Sigmoid colon (tissue), 7 donors: Measurements from ENCODE around the gene LHFPL6. TPM values are rescaled to one million over a fixed set of nuclear protein-coding genes. Genes with fewer than 3 reads are reported as not detected.
A peak's percentile ranks its signal among the peaks of the same experiment; 100 is the strongest.

ENCODE experiments used
- DNase-seq: peaks from one replicate; pipeline ENCODE4 v3.0.0-alpha.2; 2019
- H3K27ac ChIP-seq, 4 donors: fragments of 200-600 bp; sonication (generic); one replicate each; pipeline ENCODE4 v1.5.1; 2016 to 2019; ENCODE audit warnings: mild to moderate bottlenecking in 1 of 4
- H3K27me3 ChIP-seq, 3 donors: fragments of 200-600 bp; sonication (generic); one replicate each; pipeline ENCODE4 v1.5.1; 2019; ENCODE audit warnings: mild to moderate bottlenecking in 1 of 3
- H3K36me3 ChIP-seq, 4 donors: fragments of 200-600 bp; sonication (generic); one replicate each; pipeline ENCODE4 v1.5.1; 2016 to 2019
- H3K4me1 ChIP-seq, 4 donors: fragments of 200-600 bp; sonication (generic); one replicate each; pipeline ENCODE4 v1.5.1; 2017 to 2019
- H3K4me3 ChIP-seq, 4 donors: fragments of 200-600 bp; sonication (generic); one replicate each; pipeline ENCODE4 v1.5.1; 2017 to 2019; ENCODE audit warnings: mild to moderate bottlenecking in 2 of 4, moderate library complexity in 1 of 4
- H3K9me3 ChIP-seq, 4 donors: fragments of 200-600 bp in 3 of 4; sonication (generic) in 3 of 4; one replicate each; pipeline versions ENCODE4 v1.5.1 to v1.6.1; 2013 to 2019
- EP300 ChIP-seq, 4 donors: sonication (generic); formaldehyde crosslinking; IDR thresholded peaks; one replicate each; pipeline ENCODE4 v1.6.1; 2017; ENCODE audit warnings: antibody characterized with exemption in 4 of 4
- POLR2A ChIP-seq, 2 donors: fragments of 450-650 bp; IDR thresholded peaks; one replicate each; pipeline ENCODE4 v1.6.1; 2016; ENCODE audit warnings: antibody characterized with exemption in 2 of 2, mild to moderate bottlenecking in 2 of 2, moderate library complexity in 2 of 2
- POLR2AphosphoS5 ChIP-seq, 4 donors: sonication (generic); formaldehyde crosslinking; IDR thresholded peaks; one replicate each; pipeline ENCODE4 v1.6.1; 2017; ENCODE audit warnings: antibody characterized with exemption in 4 of 4
- whole genome bisulfite sequencing, 2 donors: extraction: QIAGEN DNeasy Blood & Tissue Kit; methylation state at CpG; one replicate each; pipeline ENCODE4 v1.1.7; 2013; 5-methylcytosine and 5-hydroxymethylcytosine counted together
- intact Hi-C: fragments of 100-400 bp; cut with DNase I; formaldehyde crosslinking; loops from one replicate; pipeline ENCODE4 v1.15.1; 2023
- polyA plus RNA-seq, 3 donors: library from polyadenylated mRNA; stranded (reverse); fragments of 200-250 nt; gene quantifications; one replicate each; pipeline ENCODE4 v1.2.3, GENCODE V29; 2013
- total RNA-seq, 4 donors: library from RNA; depleted of rRNA; stranded (reverse); fragments of >200 nt; gene quantifications; one replicate each; pipeline ENCODE4 v1.1.0, GENCODE V29; 2016
- TF ChIP-seq, protein P1 (sequence below), 4 experiments: fragments of 450-650 bp in 3 of 4; fragments of 200-600 bp in 1 of 4; IDR thresholded peaks; one replicate each; pipeline ENCODE4 v1.5.1; 2016 to 2019; ENCODE audit warnings: antibody characterized with exemption in 4 of 4, mild to moderate bottlenecking in 3 of 4, moderate library complexity in 2 of 4
- donor health status: healthy with polysubstance abuse.
- donor health status: Bipolar disorder and iron deficiency.
- donor health status: healthy.

Gene LHFPL6
- total and polyA plus RNA-seq, 7 donors = 2.5 to 69.2 (median 41.7) TPM

DNA sequence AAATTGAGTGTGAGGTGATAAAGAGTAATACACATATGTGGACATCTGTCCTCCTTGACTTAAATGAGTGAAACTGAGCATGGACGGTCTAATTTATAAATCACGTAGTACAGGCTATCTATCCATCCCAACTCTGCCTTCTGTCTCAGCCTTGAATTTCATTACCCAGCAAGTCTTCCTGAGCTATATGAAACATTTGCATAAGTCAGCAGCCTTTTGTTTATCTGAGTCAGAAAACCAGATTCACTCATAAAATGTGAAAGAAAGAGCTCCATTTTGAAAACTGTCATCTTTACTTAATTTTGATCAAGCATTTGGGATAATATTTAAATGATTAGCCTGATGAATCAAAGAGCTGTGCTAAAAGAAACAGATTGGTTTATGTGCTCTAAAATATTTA is 197.9 kb downstream of the LHFPL6 start:
- WGBS, 2 donors = 90 to 92% methylated on average over 2 of the region's 2 CpGs
- no peak overlapping the region for H3K27ac ChIP-seq
- H3K4me3 ChIP-seq = no peak overlapping the region
- TF ChIP-seq POLR2A (IDR thresholded peaks at IDR 0.05) (no peak), POLR2AphosphoS5 (IDR thresholded peaks at IDR 0.05) (no peak), EP300 (IDR thresholded peaks at IDR 0.05) (no peak)
- TF ChIP-seq, protein P1, sequence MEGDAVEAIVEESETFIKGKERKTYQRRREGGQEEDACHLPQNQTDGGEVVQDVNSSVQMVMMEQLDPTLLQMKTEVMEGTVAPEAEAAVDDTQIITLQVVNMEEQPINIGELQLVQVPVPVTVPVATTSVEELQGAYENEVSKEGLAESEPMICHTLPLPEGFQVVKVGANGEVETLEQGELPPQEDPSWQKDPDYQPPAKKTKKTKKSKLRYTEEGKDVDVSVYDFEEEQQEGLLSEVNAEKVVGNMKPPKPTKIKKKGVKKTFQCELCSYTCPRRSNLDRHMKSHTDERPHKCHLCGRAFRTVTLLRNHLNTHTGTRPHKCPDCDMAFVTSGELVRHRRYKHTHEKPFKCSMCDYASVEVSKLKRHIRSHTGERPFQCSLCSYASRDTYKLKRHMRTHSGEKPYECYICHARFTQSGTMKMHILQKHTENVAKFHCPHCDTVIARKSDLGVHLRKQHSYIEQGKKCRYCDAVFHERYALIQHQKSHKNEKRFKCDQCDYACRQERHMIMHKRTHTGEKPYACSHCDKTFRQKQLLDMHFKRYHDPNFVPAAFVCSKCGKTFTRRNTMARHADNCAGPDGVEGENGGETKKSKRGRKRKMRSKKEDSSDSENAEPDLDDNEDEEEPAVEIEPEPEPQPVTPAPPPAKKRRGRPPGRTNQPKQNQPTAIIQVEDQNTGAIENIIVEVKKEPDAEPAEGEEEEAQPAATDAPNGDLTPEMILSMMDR (IDR thresholded peaks at IDR 0.05) = no peak
- H3K9me3 ChIP-seq = no peaks in the 10 kb centered on the region
- intact Hi-C loops = no loop called here
- H3K27me3 ChIP-seq = no peaks in the 10 kb centered on the region
- no peak for DNase-seq
- no peaks in the 10 kb centered on the region for H3K36me3 ChIP-seq
- peaks cover 0 to 25% (median 9%) of the 10 kb centered on the region in 4 donors for H3K4me1 ChIP-seq

DNA sequence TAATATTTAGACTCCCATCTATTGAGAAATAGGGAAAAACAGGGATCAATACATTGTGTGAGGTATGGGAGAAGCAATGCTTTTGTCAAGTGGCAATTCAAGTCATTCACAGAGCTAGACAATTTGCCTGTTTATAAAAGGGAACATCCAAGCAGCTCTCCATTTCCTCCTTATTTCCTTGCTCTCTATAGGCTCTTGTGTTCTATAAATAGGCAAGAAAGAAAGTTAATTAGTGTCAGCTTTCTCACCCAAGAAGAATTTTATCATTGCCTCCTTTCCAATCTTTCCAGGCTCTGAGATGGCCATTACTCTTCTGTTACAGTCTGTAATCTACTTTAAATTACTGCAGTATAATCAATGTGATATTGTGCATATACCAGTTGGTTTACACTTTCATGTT is 199.9 kb downstream of the LHFPL6 start:
- no peak for DNase-seq
- intact Hi-C loops = no loop called here
- Histone ChIP-seq H3K27me3 (no peaks in the 10 kb centered on the region), H3K4me3 (no peak overlapping the region), H3K9me3 (no peaks in the 10 kb centered on the region), H3K27ac (no peak overlapping the region), H3K36me3 (no peaks in the 10 kb centered on the region), H3K4me1 (peaks cover 0 to 23% (median 10%) of the 10 kb centered on the region in 4 donors)
- TF ChIP-seq POLR2A (IDR thresholded peaks at IDR 0.05) (no peak), EP300 (IDR thresholded peaks at IDR 0.05) (no peak), POLR2AphosphoS5 (IDR thresholded peaks at IDR 0.05) (no peak)
- TF ChIP-seq, protein P1 (IDR thresholded peaks at IDR 0.05) = no peak

- DNase-seq = no peak
- Histone ChIP-seq H3K27me3 (no peaks in the 10 kb centered on the region), H3K36me3 (no peaks in the 10 kb centered on the region), H3K4me1 (peaks cover 0 to 17% (median 8%) of the 10 kb centered on the region in 4 donors), H3K9me3 (no peaks in the 10 kb centered on the region), H3K4me3 (no peak overlapping the region), H3K27ac (no peak overlapping the region)
- 83 to 84% methylated on average over 3 of the region's 3 CpGs for WGBS, 2 donors
- no peak for TF ChIP-seq POLR2A (IDR thresholded peaks at IDR 0.05)
- intact Hi-C loops = no loop called here
These were observed 200.6 kb downstream of the LHFPL6 start for GRCh38 chr13:39402221-39402970.

DNA sequence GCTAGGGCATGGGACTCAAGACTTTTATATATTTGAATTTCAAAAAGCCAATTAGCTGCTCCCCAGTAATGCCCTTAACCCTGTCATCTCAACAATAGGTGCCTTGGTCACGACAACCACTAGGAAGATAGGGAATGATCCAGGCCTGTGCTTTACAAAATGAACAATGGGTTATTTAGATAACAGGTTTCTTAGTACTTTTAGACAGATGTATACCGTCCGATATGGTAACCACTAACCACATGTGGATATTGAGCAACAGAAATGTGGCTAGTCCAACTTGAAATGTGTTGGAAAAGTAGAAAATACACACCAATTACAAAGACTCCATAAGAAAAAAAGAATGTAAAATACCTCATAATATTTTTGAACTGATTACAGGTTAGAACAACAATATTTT is 201.2 kb downstream of the LHFPL6 start:
- Histone ChIP-seq H3K9me3 (no peaks in the 10 kb centered on the region), H3K27me3 (no peaks in the 10 kb centered on the region), H3K36me3 (no peaks in the 10 kb centered on the region), H3K4me1 (peaks cover 0 to 14% (median 7%) of the 10 kb centered on the region in 4 donors), H3K4me3 (no peak overlapping the region), H3K27ac (peak overlapping the region in 1 of 4 donors; percentile 11)
- no peak for TF ChIP-seq EP300 (IDR thresholded peaks at IDR 0.05)
- TF ChIP-seq POLR2AphosphoS5 (IDR thresholded peaks at IDR 0.05) = no peak
- TF ChIP-seq POLR2A (IDR thresholded peaks at IDR 0.05) = no peak
- TF ChIP-seq, protein P1 (IDR thresholded peaks at IDR 0.05) = no peak
- WGBS, 2 donors = 82 to 92% methylated on average over 3 of the region's 3 CpGs
- DNase-seq = no peak
- intact Hi-C loops = no loop called here

DNA sequence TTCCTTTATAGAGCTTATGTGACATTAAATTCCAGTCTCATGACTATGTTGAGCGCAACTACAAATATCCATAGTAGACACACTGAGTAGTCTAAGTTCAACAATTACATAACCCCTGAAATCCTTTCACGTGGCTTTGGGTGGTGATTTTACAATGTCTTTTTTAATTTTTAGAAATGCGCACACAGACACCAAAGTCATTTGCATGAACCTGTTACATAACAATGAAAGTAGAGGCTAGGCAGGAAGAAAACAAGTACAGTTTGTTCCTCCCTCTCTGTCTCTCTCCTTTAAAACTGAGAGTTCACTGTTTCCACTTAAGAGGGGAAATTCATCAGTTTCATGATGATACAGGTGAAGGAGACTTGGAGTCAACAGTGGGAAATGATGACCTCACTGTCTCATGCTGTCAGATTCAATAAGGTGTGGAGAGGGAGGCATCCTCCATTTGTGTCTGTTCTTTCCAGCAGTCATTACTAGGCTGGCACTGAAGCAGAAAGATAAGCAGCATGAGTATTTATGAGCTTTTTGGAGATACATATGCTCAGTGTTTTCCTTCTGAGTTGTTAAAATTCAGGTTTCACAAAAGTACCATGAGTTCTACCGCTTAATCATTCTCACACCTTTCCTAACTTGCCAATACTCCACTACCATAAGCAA is 201.8 kb downstream of the LHFPL6 start:
- no peak for DNase-seq
- Histone ChIP-seq H3K27me3 (no peaks in the 10 kb centered on the region), H3K27ac (peak overlapping the region in 1 of 4 donors; percentile 11), H3K9me3 (no peaks in the 10 kb centered on the region), H3K4me1 (peaks cover 0 to 14% (median 7%) of the 10 kb centered on the region in 4 donors), H3K4me3 (no peak overlapping the region), H3K36me3 (no peaks in the 10 kb centered on the region)
- intact Hi-C loops = no loop called here
- WGBS, 2 donors = 88 to 89% methylated on average over 4 of the region's 4 CpGs
- TF ChIP-seq POLR2A (IDR thresholded peaks at IDR 0.05) = no peak
- peak in 1 of 4 donors; percentile 27 for TF ChIP-seq POLR2AphosphoS5 (IDR thresholded peaks at IDR 0.05)
- TF ChIP-seq EP300 (IDR thresholded peaks at IDR 0.05) = no peak
